Liver (tissue), 3 donors: ENCODE data around the gene ENG.

Source experiments
- CTCF ChIP-seq: fragments of 150-350 bp; IDR thresholded peaks from 2 replicates; pipeline ENCODE4 v1.5.1; 2017; ENCODE audit warnings: improper control_type of control experiment, low read depth, low read length; ENCODE audit not compliant: missing input control
- FOXA1 ChIP-seq: IDR thresholded peaks from 2 replicates; pipeline ENCODE4 v1.6.1; 2016; ENCODE audit warnings: antibody characterized with exemption
- GABPA ChIP-seq, 2 donors: IDR thresholded peaks in 1 of 2; conservative IDR thresholded peaks in 1 of 2; 2 replicates each; pipeline ENCODE4 v1.6.1; 2016; ENCODE audit warnings: antibody characterized with exemption in 2 of 2, mild to moderate bottlenecking in 1 of 2, moderate library complexity in 1 of 2
- JUND ChIP-seq, 2 donors: IDR thresholded peaks; 2 replicates each; pipeline ENCODE4 v1.6.1; 2016; ENCODE audit warnings: antibody characterized with exemption in 2 of 2
- REST ChIP-seq: IDR thresholded peaks from 2 replicates; pipeline ENCODE4 v1.6.1; 2016; ENCODE audit warnings: antibody characterized with exemption, mild to moderate bottlenecking
- donor health status: healthy.
- donor health status: healthy.

GRCh38 chr9:127896395-127897192 lies 42.1 kb upstream of the ENG start:
- TF ChIP-seq CTCF, result no peak
- TF ChIP-seq FOXA1, result no peak
- TF ChIP-seq REST, result no peak
- TF ChIP-seq GABPA (IDR thresholded peaks at IDR 0.05 in 1 of 2, conservative IDR thresholded peaks at IDR 0.05 in 1 of 2), result no peak
- TF ChIP-seq JUND (IDR thresholded peaks at IDR 0.05), result no peak
